Stimulated activated CD4-positive, alpha-beta T cell treated with anti-CD3 and anti-CD28 coated beads, TNF-alpha, amount 100 ng/mL, for 4 hours (primary cell): ENCODE results near the gene GSTO1.

Experiments used
- DNase-seq, 3 experiments: peaks; one replicate each; pipeline ENCODE4 v3.0.0-alpha.2; 2020; ENCODE audit warnings: low read depth in 3 of 3

GSTO1 gene

DNA sequence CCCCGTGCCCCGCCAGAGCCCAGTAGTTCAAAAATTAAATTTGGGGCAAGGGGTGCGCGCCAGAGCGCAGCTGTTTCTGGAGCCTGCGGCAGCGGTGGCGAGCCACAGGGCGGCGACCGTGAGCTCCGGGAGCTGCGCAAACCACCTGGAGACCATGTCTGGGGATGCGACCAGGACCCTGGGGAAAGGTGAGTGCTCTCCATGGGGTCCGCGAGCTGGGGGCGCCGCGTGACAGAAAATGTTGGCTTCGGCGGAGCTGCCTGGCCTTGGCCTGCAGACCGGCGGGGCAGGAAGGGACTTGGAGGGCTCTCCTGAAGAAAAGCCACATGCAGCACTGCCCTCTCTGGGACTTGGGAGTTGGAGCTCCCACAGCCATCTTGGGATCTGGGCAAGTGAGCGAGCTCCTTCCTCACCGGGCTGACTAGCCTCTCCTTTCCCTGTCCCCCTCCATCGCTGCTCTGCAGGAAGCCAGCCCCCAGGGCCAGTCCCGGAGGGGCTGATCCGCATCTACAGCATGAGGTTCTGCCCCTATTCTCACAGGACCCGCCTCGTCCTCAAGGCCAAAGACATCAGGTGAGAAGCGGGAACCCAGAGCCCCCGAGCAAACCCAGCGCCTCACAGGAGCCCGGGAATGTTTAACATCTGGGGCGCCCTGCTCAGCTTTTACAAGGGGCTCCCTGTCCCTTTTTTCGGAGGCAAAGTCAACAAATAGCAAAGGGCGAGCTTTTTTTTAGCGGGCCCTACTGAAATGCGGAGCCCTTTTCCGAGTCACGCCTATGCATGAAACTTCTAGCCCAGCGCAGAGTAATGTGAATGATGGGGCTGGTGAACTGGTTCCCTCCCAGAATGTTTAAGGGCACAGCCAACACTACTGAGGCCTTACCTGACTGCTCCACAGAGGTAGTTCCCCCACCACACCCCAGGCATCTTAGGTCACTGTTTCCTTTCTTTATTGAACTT lies 20.4 kb downstream of the GSTO1 start:
- DNase-seq = peak in 1 of 3 experiments; percentile 35

DNA sequence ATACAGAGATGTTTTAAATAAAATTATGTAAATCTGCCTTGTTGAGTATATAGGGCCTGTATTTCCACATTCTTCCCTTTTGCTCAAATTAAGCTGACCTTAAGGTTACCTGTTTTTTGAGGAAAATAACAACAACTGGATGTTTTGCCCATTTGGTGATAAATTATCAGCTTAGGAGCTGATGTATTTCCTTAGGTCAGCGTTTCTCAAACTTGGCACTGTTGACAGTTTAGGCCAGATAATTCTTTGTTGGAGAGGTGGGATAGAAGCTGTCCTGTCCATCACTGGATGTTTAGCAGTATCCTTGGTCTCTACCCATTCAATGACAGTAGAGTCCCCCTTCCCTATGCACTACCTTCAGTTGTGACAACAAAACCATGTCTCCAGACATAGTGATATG lies 21.5 kb downstream of the GSTO1 start:
- no peak for DNase-seq

DNA sequence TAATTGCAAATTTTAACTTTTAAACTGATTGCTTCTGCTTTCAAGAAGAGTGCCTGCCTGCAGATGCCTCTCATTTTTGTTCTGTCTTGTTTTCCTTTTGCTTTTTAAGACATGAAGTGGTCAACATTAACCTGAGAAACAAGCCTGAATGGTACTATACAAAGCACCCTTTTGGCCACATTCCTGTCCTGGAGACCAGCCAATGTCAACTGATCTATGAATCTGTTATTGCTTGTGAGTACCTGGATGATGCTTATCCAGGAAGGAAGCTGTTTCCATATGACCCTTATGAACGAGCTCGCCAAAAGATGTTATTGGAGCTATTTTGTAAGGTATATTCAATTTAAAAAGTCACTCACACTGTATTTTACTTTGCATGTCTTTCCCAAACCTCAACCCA lies 23.1 kb downstream of the GSTO1 start:
- DNase-seq = no peak

DNA sequence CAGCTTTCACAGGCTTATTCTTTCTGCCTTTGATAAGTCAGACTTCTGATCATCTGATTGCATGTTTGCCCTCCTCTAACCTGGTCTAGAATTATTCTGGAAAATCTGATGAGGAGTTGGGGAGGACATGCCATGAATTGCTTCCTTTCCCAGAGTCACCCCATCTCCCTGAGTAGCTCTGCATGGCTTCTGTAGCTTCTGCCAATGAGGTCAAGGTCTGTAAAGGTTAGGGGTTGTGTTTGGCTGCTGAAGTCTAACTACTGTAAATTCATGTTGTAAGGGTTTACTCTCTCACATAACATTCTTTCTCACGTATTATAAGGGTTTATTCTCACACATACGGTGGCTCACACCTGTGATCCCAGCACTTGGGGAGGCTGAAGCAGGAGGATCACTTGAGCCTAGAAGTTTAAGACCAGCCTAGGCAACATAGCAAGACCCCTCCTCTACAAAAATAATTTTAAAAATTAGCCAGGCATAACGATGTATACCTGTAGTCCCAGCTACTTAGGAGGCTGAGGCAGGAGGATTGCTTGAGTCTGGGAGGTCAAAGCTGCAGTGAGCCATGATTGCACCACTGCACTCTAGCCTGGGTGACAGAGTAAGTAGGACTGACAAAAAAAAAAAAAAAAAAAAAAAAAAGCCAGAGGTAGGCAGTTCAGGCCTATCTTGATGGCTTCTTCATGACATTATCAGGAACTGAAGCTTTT lies 25.0 kb downstream of the GSTO1 start:
- DNase-seq = no peak

DNA sequence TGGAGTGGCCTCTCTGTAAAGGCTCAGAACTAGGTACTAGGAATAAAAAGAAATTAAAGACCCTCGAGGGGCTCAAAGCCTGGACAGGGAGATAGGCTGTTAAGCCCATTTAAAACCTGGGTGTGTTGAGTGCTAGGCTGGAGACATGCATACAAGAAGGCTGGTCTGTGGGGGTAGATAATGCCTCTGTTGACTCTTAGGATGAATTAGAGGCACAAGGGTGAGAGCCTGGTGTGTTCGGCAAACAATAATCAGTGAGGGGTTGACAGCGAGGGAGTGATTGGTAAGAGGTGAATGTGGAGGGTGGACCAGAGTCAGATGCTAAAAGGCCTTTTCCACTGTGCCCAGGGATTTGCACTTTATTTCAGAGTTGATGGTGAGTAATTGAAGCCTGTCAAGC lies 27.0 kb downstream of the GSTO1 start:
- DNase-seq = no peak

DNA sequence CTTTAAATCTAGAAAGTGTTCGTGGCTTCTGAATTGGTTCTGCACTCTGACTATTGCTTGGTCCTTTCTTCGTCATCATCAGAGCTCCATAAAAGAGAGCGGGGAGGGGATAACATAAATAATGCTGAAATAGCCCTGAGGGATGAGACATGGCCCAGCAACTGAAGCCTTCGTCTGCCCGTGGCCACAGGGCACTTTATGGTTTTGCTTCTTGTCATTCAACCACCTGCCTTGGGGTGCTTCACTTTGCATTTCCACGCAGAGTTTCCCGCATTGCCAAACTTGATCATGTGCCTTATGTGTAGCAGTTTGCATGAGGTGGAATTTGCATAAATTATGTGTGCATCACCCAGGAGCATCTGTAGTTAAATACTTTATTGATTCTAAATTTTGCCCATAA lies 30.2 kb downstream of the GSTO1 start:
- DNase-seq = no peak

DNA sequence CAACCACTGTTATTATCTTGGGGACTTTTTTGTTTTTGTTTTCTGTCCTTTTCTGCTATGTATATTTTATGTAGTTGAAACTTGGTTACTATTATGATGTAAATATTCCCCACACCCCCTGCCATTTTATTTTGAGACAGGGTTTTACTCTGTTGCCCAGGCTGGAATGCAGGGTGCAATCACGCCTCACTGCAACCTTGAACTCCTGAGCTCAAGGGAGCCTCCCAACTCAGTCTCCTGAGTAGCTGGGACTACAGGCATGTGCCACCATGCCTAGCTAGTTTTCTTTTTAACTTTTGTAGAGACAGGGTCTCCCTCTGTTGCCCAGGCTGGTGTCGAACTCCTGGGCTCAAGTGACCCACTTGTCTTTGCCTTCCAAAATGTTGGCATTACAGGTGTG lies 32.2 kb downstream of the GSTO1 start:
- DNase-seq = no peak

DNA sequence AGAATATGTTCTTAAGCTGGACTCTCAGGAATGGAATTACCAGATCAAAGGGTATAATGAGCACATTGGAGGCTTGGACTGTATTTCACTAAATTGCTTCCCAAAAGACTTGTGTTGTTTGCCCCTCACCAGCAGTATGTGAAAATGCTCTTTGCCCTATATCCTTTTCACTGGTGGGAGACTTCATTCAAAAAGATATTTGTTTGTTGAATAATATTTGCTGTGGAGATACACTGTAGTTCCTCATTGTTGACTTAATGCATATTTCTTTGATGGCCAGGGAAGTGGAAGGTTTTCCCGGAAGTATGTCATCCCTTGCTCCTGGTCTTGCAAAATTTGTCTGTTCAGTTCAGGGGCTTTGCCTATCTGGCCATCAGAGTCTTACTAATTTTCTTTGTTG lies 33.7 kb downstream of the GSTO1 start:
- DNase-seq = no peak

DNA sequence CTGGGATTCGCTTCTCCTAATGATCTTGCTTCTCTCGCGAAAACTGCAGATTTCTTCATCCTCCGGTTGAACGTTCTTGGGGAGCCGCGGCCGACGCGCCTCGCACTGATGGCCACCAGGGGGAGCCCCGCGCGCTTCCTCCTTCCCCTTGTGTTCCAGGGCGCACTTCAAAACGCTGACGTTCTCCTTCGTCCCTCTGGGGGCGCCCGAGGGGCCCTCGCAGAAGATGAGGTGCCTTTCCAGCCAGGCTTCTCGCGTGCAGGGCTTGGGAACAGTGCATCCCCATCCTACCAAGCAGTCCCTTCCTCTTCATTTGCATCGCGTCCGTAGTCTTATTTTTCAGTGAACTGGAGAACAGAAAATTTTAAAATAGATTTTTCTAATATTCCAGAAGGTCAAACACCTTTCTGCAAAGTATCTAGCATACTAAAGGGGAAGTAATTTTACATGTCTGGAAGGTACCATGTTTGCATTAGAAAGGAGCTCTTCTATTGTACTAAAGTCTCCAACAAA lies 36.8 kb downstream of the GSTO1 start:
- DNase-seq = peak; percentile 69 to 82 (median 75)

DNA sequence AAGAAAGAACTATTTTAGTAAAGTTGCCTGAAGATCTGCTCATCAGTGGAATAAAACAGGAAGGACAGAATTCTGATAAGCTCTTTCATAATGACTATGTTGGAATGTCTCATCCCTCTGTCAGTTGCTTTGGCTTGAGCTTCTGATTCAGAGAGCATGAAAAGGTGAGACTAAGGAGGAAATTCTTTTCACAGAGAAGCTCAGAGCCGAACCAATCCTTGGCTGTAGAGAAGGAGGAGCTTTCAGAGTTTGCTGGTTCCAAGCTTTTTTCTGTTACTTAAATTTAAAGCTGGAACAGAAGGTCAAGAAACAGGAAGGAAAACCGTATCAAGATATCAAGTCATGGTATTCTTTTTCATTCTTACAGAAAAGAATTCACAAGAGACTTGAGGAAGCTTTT lies 38.3 kb downstream of the GSTO1 start:
- DNase-seq = no peak

DNA sequence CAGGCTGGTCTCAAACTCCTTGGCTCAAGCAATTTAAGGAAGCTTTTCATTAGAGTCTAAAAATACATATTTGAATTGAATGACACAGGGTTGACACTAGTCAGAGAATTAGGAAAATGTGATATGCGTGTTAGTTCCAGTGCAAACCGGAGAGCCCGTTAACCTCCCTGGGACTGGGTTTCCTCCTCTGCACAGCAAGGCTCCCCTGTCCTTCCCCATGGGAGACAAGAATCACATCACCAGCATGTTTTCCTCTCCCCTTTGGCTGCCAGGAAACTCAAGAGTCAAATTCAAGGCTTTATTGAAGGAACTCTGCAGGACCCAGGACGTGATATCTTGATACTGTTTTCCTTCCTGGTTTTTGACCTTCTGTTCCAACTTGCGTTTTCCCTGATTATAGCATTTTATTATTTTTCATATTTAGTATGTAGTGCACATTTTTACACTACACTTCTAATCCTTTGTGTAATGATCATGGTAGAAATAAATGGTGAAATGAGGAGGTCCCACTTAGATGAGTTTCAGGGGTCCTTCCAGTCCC lies 39.2 kb downstream of the GSTO1 start:
- DNase-seq = no peak

DNA sequence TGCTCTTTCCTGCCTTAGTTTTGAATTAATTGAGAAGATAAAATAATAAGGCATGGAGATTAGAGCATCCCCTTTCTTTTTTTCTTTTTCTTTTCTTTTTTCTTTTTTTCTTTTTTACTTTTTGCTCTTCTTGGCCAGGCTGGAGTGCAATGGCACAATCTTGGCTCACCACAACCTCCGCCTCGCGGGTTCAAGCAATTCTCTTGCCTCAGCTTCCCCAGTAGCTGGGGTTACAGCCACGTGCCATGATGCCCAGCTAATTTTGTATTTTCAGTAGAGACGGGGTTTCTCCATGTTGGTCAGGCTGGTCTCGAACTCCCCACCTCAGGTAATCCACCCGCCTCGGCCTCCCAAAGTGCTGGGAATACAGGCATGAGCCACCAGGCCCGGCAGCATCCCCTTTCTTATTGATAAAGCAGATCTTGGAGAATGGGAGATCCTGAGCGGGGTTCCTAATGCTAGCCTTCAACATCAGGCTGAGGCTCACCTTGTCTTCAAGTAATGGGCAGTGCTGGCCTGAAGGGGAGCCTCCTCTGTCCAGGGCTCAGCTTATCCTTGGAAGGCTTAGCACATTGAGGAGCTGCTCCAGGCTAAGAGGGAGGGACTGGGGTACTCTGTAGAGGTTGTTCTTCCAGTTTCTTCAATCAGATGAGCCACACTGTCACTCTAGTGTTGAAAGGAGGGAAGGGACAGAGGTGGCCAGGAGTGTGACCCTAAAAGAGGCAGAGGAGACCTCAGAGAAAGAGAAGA lies 42.2 kb downstream of the GSTO1 start:
- no peak for DNase-seq

DNA sequence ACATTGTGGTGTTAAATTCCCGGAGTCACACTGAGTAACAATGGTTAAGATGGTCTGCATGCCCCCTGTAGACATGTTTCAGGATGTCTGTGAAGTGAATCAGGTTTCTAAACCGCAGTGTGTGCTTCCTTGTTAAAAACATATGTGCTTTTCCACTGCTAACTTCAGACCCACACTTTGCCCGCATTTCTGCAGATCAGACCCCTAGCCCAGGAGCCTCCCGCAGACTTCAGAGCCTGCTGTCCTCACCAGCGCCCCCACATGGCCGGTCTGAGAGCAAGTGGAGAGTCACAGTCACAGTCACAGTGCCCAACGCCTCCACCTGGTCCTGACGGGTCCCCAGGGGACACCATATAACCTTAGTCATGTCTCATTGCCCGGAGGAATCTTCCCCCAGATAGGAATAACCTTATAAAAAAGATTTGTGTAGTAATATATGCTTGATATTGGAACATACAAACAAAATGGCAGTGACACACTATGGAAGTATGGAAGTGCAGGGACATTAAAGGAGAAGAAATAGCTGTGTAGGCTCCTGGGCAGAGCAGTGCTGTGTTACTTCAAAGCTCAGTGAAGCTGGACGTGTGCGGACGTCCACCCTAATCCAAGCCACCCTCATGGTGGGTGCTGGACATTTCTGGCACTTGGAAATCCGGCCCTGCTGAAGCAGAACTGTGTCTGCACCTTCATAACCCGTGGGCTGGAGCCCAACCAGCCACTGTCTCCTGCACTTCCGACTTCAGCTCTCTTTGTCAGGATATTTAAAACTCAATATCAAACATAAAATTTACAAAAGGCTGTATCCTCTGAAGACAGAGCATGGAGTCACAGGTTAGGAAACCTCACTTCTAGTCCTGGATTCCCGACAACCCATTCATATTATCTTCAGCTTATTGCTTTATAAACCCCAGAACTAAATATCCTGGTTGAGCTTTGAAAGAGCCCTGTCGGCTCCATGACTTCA lies 43.3 kb downstream of the GSTO1 start:
- DNase-seq = no peak

DNA sequence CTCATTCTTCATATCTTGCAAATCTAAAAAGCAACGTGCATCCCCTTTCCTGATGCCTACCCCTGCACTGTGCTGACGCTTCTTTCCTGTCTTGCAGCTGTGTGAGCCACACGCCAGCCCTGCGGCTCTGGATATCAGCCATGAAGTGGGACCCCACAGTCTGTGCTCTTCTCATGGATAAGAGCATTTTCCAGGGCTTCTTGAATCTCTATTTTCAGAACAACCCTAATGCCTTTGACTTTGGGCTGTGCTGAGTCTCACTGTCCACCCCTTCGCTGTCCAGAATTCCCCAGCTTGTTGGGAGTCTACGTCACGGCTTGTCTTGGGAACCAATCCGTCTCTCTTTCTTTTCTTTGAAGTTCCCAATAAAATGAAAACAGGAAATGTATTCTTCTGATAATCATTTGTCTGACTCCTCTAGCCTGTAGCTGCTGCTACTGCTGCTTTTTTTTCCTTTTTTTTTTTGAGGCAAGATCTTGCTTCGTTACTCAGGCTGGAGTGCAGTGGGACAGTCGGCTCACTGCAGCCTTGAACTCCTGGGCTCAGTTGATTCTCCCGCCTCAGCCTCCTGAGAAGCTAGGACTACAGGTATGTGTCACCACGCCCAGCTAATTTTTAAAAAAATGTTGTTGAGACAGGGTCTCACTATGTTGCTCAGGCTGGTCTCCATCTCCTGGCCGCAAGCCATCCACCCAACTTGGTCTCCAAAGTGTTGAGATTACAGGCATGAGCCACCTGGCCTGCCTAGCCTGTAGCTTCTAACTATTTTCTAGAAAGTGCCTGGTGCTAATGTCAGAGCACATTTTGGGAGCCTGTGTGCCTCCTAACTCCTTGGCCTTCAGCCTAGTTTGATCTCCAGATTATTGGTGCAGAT lies 44.6 kb downstream of the GSTO1 start:
- no peak for DNase-seq

DNA sequence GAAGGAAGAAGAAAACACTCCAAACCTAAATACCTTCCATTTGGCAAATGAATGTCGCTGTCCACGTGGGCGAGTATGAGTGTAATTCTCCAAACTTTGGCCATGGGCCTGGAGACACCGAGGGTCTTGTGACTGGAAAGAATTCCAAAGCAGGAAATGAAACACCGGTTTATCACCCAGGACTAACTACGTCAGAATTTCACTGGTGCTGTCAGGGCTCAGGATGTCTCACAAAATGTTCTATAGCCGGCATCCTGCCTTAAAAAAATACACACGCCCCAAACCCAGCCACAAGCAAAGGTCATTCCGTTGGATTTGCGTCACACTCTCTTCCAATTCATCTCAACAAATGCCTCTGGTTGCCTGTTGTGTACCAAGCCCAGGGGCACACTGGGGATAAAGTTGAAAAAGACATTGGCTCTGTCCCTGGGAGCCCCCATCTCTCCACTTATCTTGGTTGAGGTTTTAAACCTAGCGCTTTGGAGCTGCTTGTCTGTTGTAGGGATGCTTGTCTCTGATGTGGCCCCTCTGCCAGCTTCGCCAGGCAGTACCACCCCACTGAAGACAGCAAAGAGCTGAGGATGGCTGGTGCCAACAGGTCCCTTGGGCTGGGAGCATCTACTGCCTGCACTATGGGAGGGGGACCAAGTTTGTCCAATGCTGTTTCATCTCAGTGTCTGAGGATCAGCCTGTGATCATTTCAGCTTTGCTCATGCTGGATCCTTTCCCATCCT lies 45.5 kb downstream of the GSTO1 start:
- no peak for DNase-seq

DNA sequence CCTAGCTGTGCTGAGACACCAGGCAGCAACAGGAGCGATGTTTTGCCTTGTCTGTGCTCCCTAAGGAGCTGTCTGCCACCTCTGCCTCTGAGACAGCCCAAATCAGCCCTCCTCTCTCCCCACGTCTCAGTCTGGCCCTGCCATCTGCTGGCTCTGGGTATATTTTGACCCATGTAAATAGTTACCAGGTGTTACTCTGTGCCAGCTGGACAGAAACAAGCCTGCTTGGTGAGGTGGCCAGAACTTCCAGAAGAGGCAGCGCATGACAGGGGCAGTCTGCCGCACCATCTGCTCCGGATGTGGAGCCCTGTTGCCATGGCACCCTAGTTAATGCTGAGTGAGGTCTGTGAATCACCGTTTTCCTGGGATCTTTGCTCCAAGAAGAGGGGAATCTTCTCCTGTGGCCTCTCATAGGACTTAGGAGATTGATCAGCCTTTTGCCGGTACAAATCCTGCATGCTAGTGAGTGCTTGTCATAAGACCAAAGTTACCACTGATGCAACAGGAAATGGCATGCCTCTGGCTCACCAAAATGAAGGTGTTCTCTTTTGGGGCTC lies 46.1 kb downstream of the GSTO1 start:
- DNase-seq = no peak

DNA sequence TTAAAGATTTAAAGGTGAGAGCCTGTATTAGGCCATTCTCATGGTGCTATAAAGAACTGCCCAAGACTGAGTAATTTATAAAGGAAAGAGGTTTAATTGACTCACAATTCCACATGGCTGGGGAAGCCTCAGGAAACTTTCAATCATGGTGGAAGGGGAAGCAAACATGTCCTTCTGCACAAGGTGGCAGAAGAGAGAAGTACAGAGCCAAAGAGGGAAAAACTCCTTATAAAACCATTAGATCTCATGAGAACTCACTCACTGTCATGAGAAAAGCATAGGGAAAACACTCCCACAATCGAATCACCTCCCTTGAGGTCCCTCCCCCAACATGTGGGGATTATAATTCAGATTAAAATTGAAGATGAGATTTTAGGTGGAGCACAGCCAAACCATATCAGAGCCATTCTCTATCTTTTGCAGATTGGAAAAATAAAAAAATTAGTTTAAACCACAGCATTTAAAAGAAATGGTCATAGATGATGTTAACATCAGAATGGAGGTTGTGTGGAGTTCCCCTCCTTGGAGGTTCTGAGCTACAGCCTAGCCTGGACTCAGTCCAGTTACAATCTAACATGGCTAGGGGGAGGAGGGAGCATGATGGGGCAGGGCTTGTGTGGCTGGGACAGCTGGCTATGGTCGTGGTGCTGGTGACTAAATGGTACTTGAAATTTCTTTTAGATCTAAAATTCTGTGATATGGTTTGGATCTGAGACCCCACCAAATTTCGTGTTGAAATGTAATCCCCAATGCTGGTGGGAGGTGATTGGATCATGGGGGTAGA lies 47.4 kb downstream of the GSTO1 start:
- DNase-seq = no peak
